GM23248 (cell line): ENCODE results near the gene RNF224. TPM values are rescaled to one million over a fixed set of nuclear protein-coding genes. Genes with fewer than 3 reads are reported as not detected.

Source experiments
- DNase-seq: peaks from one replicate; pipeline ENCODE4 v3.0.0-alpha.2; 2015
- H2AFZ ChIP-seq: fragments of 200-600 bp; sonication (generic); 2 replicates; pipeline ENCODE4 v1.6.1; 2016; ENCODE audit warnings: antibody characterized with exemption
- H3F3A ChIP-seq: fragments of 200-600 bp; sonication (generic); 2 replicates; pipeline ENCODE4 v1.6.1; 2016; ENCODE audit warnings: mild to moderate bottlenecking, antibody characterized with exemption, mixed run types; ENCODE audit not compliant: insufficient read depth
- H3K27ac ChIP-seq: fragments of 200-600 bp; sonication (generic); 2 replicates; pipeline ENCODE4 v1.5.1; 2016; ENCODE audit warnings: mild to moderate bottlenecking
- H3K27me3 ChIP-seq: fragments of 200-600 bp; sonication (generic); replicated peaks from 2 replicates; pipeline ENCODE4 v1.6.1; 2016; ENCODE audit warnings: mild to moderate bottlenecking; ENCODE audit not compliant: insufficient read depth
- H3K36me3 ChIP-seq: fragments of 200-600 bp; sonication (generic); 2 replicates; pipeline ENCODE4 v1.6.1; 2016; ENCODE audit warnings: low read depth, mild to moderate bottlenecking
- H3K4me1 ChIP-seq: fragments of 200-600 bp; sonication (generic); 2 replicates; pipeline ENCODE4 v1.6.1; 2016; ENCODE audit warnings: mild to moderate bottlenecking; ENCODE audit not compliant: insufficient read depth
- H3K4me2 ChIP-seq: fragments of 200-600 bp; sonication (generic); one replicate; pipeline ENCODE4 v1.6.1; 2016; ENCODE audit warnings: mild to moderate bottlenecking; ENCODE audit not compliant: unreplicated experiment
- H3K4me3 ChIP-seq: fragments of 200-600 bp; sonication (generic); 2 replicates; pipeline ENCODE4 v1.5.1; 2016; ENCODE audit warnings: mild to moderate bottlenecking
- H3K79me2 ChIP-seq: fragments of 200-600 bp; sonication (generic); 2 replicates; pipeline ENCODE4 v1.6.1; 2016; ENCODE audit warnings: mild to moderate bottlenecking; ENCODE audit not compliant: insufficient read depth
- H3K9ac ChIP-seq: fragments of 200-600 bp; sonication (generic); 2 replicates; pipeline ENCODE4 v1.6.1; 2016; ENCODE audit warnings: mild to moderate bottlenecking
- H3K9me2 ChIP-seq: fragments of 200-600 bp; sonication (generic); 2 replicates; pipeline ENCODE4 v1.6.1; 2016; ENCODE audit warnings: mixed run types, mild to moderate bottlenecking, moderate library complexity; ENCODE audit not compliant: insufficient read depth
- H3K9me3 ChIP-seq: fragments of 200-600 bp; sonication (generic); one replicate; pipeline ENCODE4 v1.6.1; 2017; ENCODE audit warnings: low read depth
- H4K20me1 ChIP-seq: fragments of 200-600 bp; sonication (generic); 2 replicates; pipeline ENCODE4 v1.6.0; 2016; ENCODE audit not compliant: insufficient read depth
- EZH2 ChIP-seq: fragments of 200-600 bp; sonication (generic); IDR thresholded peaks from 2 replicates; pipeline ENCODE4 v1.6.1; 2018; ENCODE audit warnings: antibody characterized with exemption, mild to moderate bottlenecking; ENCODE audit not compliant: insufficient read depth, poor library complexity, severe bottlenecking
- EZH2phosphoT487 ChIP-seq: fragments of 200-600 bp; sonication (generic); IDR thresholded peaks from 2 replicates; pipeline ENCODE4 v1.6.1; 2018; ENCODE audit warnings: antibody characterized with exemption, moderate library complexity, mild to moderate bottlenecking, low read depth; ENCODE audit not compliant: insufficient read depth
- WGBS, 2 experiments: methylation state at CpG; one replicate each; pipeline ENCODE4 v1.1.6; 2015 to 2017; ENCODE audit warnings: low lambda C conversion rate in 2 of 2, low coverage in 1 of 2; ENCODE audit errors: missing lambda C conversion rate in 2 of 2; 5-methylcytosine and 5-hydroxymethylcytosine counted together
- in situ Hi-C: fragments of 300-500 bp; cut with MboI; formaldehyde crosslinking; loops from 2 replicates; pipeline ENCODE4 v1.15.0; 2020
- polyA plus RNA-seq: library from polyadenylated mRNA; unstranded; fragments of >200 nt; fragmentation: Nextera tagmentation; extraction: Ambion mirVana; gene quantifications from 2 replicates; pipeline ENCODE4 v1.2.1, GENCODE V29; 2016
- total RNA-seq: library from RNA; depleted of rRNA; stranded (reverse); fragments of >200 nt; shearing (Covaris generic); gene quantifications from 2 replicates; pipeline ENCODE4 v1.2.3, GENCODE V29; 2014

RNF224 gene
- total and polyA plus RNA-seq, 2 experiments from 2014 or later: not detected

DNA sequence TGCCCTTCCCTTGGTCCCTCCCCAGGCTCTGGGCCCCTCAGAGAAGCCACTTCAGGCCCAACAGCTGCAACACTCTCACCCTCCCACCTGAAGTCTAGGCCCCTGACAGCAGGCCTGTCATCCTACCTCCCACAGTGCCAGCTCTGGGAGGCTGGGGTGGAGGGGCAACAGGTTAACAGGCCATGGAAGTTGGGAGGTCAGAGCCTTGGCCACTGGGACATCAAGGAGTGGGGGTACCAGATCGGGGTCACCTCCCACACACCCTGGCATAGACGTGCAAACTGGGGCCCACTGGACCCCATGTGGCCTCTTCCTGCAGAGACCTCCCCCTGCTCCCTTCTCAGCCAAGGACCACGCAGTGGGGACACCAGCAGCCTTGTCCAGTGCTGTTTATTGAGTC, 36.1 kb upstream of the RNF224 start:
- Histone ChIP-seq H3K27ac (no peak overlapping the region), H3K9me2 (no peaks in the 10 kb centered on the region), H3K4me3 (no peak overlapping the region), H4K20me1 (no peaks in the 10 kb centered on the region), H3K4me1 (peaks cover 16% of the 10 kb centered on the region), H3K9ac (no peak overlapping the region), H2AFZ (no peak overlapping the region), H3F3A (peaks cover 10% of the 10 kb centered on the region), H3K79me2 (peaks cover 83% of the 10 kb centered on the region), H3K9me3 (no peaks in the 10 kb centered on the region), H3K36me3 (no peaks in the 10 kb centered on the region), H3K27me3 (no peaks in the 10 kb centered on the region), H3K4me2 (no peak overlapping the region)
- in situ Hi-C loops: no loop called here
- no peak for DNase-seq
- no peak for TF ChIP-seq EZH2phosphoT487
- no peak for TF ChIP-seq EZH2
- 51 to 56% methylated on average over 3 of the region's 3 CpGs for WGBS, 2 experiments

DNA sequence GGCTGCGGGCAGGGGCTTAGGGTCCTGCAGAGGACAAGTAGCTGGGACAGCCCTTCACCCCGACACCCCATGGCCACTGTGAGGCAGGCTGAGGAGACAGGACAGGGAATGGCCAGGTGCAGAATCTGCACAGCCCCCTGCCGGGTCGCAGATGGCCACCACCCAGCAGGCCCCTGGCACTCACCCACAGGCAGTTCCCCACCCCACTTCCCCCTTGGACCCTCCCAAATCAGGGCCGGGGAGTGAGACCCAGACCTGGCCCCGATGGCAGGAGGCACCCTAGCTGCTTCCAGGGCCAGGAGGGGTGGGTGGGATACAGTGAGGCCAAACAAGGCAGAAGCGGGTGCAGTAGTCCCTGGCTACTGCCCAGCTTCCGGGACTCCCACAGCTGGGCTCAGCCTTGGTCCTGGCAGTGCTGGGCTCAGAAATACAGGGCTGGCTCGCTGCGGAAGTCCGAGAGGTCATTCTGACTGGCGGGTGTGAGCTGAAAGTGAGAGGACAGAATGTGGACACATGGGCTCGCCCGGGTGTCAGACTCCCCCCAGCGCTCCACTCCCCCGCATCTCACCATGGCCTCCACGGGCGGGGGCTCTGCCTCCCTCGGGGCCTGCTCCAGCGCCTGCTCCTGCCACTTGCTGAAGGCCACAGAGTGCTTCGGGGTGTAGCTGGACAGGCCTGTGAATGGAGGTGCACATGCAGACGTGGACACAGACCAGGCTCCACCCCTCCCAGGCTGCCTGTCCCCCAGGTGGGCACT, 35.4 kb upstream of the RNF224 start:
- H3K4me1 ChIP-seq: peaks cover 12% of the 10 kb centered on the region
- H3K36me3 ChIP-seq: no peaks in the 10 kb centered on the region
- no peak for DNase-seq
- H3K4me2 ChIP-seq: no peak overlapping the region
- TF ChIP-seq EZH2phosphoT487: no peak
- no peak for TF ChIP-seq EZH2
- no peak overlapping the region for H3K9ac ChIP-seq
- H3K79me2 ChIP-seq: peaks cover 83% of the 10 kb centered on the region
- H3F3A ChIP-seq: peaks cover 10% of the 10 kb centered on the region
- no peak overlapping the region for H3K27ac ChIP-seq
- no peak overlapping the region for H2AFZ ChIP-seq
- H3K9me2 ChIP-seq: no peaks in the 10 kb centered on the region
- no peak overlapping the region for H3K4me3 ChIP-seq
- no peaks in the 10 kb centered on the region for H3K9me3 ChIP-seq
- no peaks in the 10 kb centered on the region for H4K20me1 ChIP-seq
- H3K27me3 ChIP-seq: no peaks in the 10 kb centered on the region
- 82 to 86% methylated on average over 12 to 22 of the region's 22 CpGs for WGBS, 2 experiments
- in situ Hi-C loops: no loop called here

DNA sequence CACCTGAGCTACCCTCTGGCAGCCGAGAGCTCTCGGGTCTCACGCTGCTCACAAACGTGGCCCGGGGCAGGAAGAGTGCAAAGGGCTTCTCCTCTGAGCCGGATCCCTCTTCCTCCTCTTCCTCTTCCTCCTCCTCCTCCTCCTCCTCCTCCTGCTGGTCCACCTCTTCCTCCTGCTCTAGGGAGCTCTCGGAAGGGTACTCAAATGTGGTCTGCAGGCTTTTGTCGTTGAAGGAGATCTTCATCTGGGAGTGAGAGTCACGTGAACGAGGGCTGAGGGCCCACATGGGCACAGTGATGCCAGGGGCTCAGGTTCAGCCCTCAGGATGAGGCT, 34.9 kb upstream of the RNF224 start:
- no peaks in the 10 kb centered on the region for H4K20me1 ChIP-seq
- 77 to 90% methylated on average over 4 to 10 of the region's 10 CpGs for WGBS, 2 experiments
- in situ Hi-C loops: no loop called here

DNA sequence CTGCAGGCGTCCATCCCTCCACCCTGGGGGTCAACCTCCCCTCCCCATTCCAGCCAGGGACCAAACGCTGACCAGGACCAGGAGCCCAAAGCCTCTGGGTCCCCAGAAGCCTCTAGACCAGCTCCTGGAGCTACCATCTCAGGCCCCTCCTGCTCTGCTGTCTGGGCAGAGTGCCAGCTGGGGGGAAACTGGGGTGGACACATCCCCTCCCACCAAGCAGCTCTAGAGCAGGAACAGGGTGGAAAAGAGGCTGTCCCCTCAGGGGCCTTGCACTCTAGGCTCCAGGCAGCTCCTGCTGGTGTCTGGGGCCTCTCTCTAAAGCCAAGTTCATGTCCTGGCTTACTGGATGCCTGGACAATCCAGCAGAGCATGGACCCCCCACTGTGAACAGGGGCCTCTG, 34.4 kb upstream of the RNF224 start:
- H3K4me1 ChIP-seq: peaks cover 8% of the 10 kb centered on the region
- peaks cover 83% of the 10 kb centered on the region for H3K79me2 ChIP-seq

More for the DNA sequence above, 34.9 kb upstream of the RNF224 start:
- H3K9ac ChIP-seq: no peak overlapping the region
- no peak for DNase-seq
- H3K4me2 ChIP-seq: no peak overlapping the region
- H3K4me1 ChIP-seq: peaks cover 8% of the 10 kb centered on the region
- H3K79me2 ChIP-seq: peaks cover 83% of the 10 kb centered on the region
- TF ChIP-seq EZH2: no peak
- no peak for TF ChIP-seq EZH2phosphoT487
- H3K9me2 ChIP-seq: no peaks in the 10 kb centered on the region
- no peaks in the 10 kb centered on the region for H3K9me3 ChIP-seq
- no peak overlapping the region for H3K4me3 ChIP-seq
- H3F3A ChIP-seq: peaks cover 10% of the 10 kb centered on the region
- H3K36me3 ChIP-seq: no peaks in the 10 kb centered on the region
- H2AFZ ChIP-seq: no peak overlapping the region
- H3K27ac ChIP-seq: no peak overlapping the region
- no peaks in the 10 kb centered on the region for H3K27me3 ChIP-seq

More for the DNA sequence above, 34.4 kb upstream of the RNF224 start:
- Histone ChIP-seq H3K36me3 (no peaks in the 10 kb centered on the region), H3K4me3 (no peak overlapping the region), H3K9ac (no peak overlapping the region), H4K20me1 (no peaks in the 10 kb centered on the region), H3K27ac (no peak overlapping the region), H3K9me2 (no peaks in the 10 kb centered on the region), H3K9me3 (no peaks in the 10 kb centered on the region), H2AFZ (no peak overlapping the region), H3K27me3 (no peaks in the 10 kb centered on the region), H3F3A (peaks cover 10% of the 10 kb centered on the region), H3K4me2 (no peak overlapping the region)
- TF ChIP-seq EZH2phosphoT487 (no peak), EZH2 (no peak)
- WGBS, 2 experiments: 45 to 51% methylated on average over 2 of the region's 2 CpGs
- no peak for DNase-seq
- in situ Hi-C loops: no loop called here
